ENCODE results near the gene CHERP.

Gene CHERP

DNA sequence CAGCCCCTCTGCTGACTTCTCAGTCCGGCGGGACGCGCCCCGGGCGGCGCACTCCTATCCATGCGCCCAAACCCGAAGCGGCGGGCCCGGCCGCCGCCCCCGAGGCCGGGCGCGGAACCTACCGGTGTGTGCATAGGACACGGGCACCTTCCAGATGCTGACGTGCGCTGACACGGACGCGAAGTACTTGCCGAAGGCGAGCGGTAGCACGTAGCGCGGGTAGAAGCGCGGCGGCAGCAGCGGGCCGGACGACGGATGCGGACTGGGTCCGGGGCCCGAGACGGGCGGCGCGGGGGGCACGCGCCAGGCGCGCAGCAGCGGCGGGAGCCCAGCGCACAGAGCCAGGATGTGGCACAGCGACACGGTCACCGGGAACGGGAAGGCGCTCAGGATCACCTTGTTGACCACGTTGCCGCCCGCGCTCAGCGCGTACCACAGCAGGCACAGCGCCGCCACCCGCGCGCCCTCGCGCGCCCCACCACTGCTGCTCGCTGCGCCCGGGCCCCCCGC, 29.6 kb upstream of the CHERP start:
- peaks cover 8 to 43% (median 24%) of the 10 kb centered on the region in 4 experiments for H3K4me1 ChIP-seq (ENCODE audit: control extremely low read depth in 1 of 4, control insufficient read depth in 4 of 4, insufficient read depth in 4 of 4, low read length in 3 of 4)
- peak in 2 of 3 donors; percentile 41 to 49 for DNase-seq
- peak overlapping the region in 1 of 2 experiments; percentile 82 for H3K27ac ChIP-seq (ENCODE audit: insufficient read depth in 1 of 2, low read depth in 1 of 2, low read length in 2 of 2, poor library complexity in 1 of 2, severe bottlenecking in 2 of 2)
- peaks cover 2 to 65% (median 20%) of the 10 kb centered on the region in 4 experiments for H3K36me3 ChIP-seq (ENCODE audit: control insufficient read depth in 4 of 4, insufficient read depth in 4 of 4, low read length in 3 of 4)
- POLR2A ChIA-PET: interaction anchor here (0.5 to 4.4 kb wide), 5 partner anchors 12 to 56 kb away, joined by 3 to 16 read pairs (median 5); partner anchors contain the start of gene MED26
- no peaks in the 10 kb centered on the region for H3K27me3 ChIP-seq (replicated peaks in 2 of 5; ENCODE audit: control insufficient read depth in 4 of 5, insufficient read depth in 5 of 5, low read length in 4 of 5)
- CTCF ChIA-PET: interaction anchor here (1.2 to 3.6 kb wide), 2 partner anchors 16 to 55 kb away, joined by 3 to 17 read pairs; no protein-coding TSS in a partner anchor
- WGBS (ENCODE audit: insufficient coverage): under 1% methylated on average over 75 of the region's 75 CpGs
- H3K9me3 ChIP-seq (ENCODE audit: control extremely low read depth in 1 of 5, control insufficient read depth in 4 of 5, insufficient read depth in 2 of 5, low read depth in 1 of 5, low read length in 4 of 5): no peaks in the 10 kb centered on the region
- peak overlapping the region; percentile 63 to 98 (median 95) for H3K4me3 ChIP-seq (ENCODE audit: control insufficient read depth in 1 of 7, extremely low read depth in 1 of 7, insufficient read depth in 4 of 7, low read depth in 2 of 7, low read length in 6 of 7)

DNA sequence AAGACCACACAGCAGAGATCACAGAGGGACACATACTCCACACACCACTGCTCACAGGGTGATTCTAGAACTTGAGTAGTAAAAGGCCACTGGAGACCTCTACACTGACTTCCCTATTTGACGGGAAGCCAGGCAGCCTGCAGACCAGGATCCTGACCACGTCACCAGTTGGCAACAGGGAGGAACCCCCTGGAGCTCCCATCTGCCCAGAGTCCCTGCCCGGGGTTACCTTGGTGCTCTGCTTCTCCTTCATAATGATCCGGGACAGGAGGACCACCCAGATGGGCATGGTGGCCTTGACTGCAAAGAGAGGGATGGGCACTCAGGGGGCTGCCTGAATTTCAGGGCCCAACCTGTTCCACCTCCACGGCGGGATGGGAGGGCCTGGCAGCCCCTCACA, 29.0 kb upstream of the CHERP start:
- H3K27ac ChIP-seq (ENCODE audit: insufficient read depth in 1 of 2, low read depth in 1 of 2, low read length in 2 of 2, poor library complexity in 1 of 2, severe bottlenecking in 2 of 2): peak overlapping the region in 1 of 2 experiments; percentile 82
- 6% methylated on average over 4 of the region's 6 CpGs for WGBS (ENCODE audit: insufficient coverage)
- H3K27me3 ChIP-seq (replicated peaks in 2 of 5; ENCODE audit: control insufficient read depth in 4 of 5, insufficient read depth in 5 of 5, low read length in 4 of 5): no peaks in the 10 kb centered on the region
- DNase-seq: peak; percentile 48 to 81 (median 79)
- no peaks in the 10 kb centered on the region for H3K9me3 ChIP-seq (ENCODE audit: control extremely low read depth in 1 of 5, control insufficient read depth in 4 of 5, insufficient read depth in 2 of 5, low read depth in 1 of 5, low read length in 4 of 5)
- peaks cover 12 to 49% (median 30%) of the 10 kb centered on the region in 4 experiments for H3K4me1 ChIP-seq (ENCODE audit: control extremely low read depth in 1 of 4, control insufficient read depth in 4 of 4, insufficient read depth in 4 of 4, low read length in 3 of 4)
- POLR2A ChIA-PET: interaction anchor here (0.5 to 4.4 kb wide), 3 partner anchors 16 to 57 kb away, joined by 4 to 16 read pairs (median 5); partner anchors contain the start of gene MED26
- CTCF ChIA-PET: interaction anchor here (1.2 to 3.6 kb wide), 2 partner anchors 16 to 55 kb away, joined by 3 to 17 read pairs; no protein-coding TSS in a partner anchor
- peak overlapping the region; percentile 63 to 98 (median 95) for H3K4me3 ChIP-seq (ENCODE audit: control insufficient read depth in 1 of 7, extremely low read depth in 1 of 7, insufficient read depth in 4 of 7, low read depth in 2 of 7, low read length in 6 of 7)
- peaks cover 2 to 65% (median 16%) of the 10 kb centered on the region in 4 experiments for H3K36me3 ChIP-seq (ENCODE audit: control insufficient read depth in 4 of 4, insufficient read depth in 4 of 4, low read length in 3 of 4)

DNA sequence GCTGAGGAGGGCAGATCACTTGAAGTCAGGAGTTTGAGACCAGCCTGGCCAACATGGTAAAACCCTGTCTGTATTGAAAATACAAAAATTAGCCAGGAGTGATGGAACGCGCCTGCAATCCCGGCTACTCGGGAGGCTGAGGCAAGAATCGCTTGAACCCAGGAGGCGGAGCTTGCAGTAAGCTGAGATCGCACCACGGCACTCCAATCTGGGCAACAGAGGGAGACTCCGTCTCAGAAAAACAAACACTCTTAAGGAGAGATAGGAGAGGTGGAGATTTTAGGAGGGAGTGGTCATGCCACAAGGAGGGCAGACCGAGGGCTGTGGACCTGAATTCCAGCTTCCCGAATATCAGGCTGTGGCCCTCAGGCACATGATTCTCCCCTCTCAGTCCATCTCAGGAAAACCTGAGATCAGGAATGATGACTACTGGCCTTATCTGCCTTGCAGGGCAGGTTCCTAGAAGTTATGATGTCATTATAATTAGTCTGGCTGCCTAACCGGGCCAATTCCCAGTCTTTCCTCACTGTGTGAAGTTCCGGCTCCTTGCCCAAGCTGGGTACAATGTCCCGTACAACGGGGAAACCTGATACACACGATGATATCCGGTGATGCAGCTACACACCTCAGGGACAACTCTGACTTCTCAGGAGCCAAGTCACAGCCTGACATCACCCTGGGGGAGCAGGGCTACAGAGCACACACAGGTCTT, 27.5 kb upstream of the CHERP start:
- peaks cover 3 to 54% (median 9%) of the 10 kb centered on the region in 4 experiments for H3K36me3 ChIP-seq (ENCODE audit: control insufficient read depth in 4 of 4, insufficient read depth in 4 of 4, low read length in 3 of 4)
- H3K27me3 ChIP-seq (replicated peaks in 2 of 5; ENCODE audit: control insufficient read depth in 4 of 5, insufficient read depth in 5 of 5, low read length in 4 of 5): no peaks in the 10 kb centered on the region
- H3K9me3 ChIP-seq (ENCODE audit: control extremely low read depth in 1 of 5, control insufficient read depth in 4 of 5, insufficient read depth in 2 of 5, low read depth in 1 of 5, low read length in 4 of 5): no peaks in the 10 kb centered on the region
- peaks cover 12 to 54% (median 40%) of the 10 kb centered on the region in 4 experiments for H3K4me1 ChIP-seq (ENCODE audit: control extremely low read depth in 1 of 4, control insufficient read depth in 4 of 4, insufficient read depth in 4 of 4, low read length in 3 of 4)
- 96% methylated on average over 13 of the region's 17 CpGs for WGBS (ENCODE audit: insufficient coverage)
- no peak for DNase-seq
- CTCF ChIA-PET: interaction anchor here (0.6 kb wide), 1 partner anchor 68 kb away, joined by 3 read pairs; no protein-coding TSS in a partner anchor
- H3K4me3 ChIP-seq (ENCODE audit: control insufficient read depth in 1 of 7, extremely low read depth in 1 of 7, insufficient read depth in 4 of 7, low read depth in 2 of 7, low read length in 6 of 7): no peak overlapping the region
- POLR2A ChIA-PET: no interaction called here
- no peak overlapping the region for H3K27ac ChIP-seq (ENCODE audit: insufficient read depth in 1 of 2, low read depth in 1 of 2, low read length in 2 of 2, poor library complexity in 1 of 2, severe bottlenecking in 2 of 2)

DNA sequence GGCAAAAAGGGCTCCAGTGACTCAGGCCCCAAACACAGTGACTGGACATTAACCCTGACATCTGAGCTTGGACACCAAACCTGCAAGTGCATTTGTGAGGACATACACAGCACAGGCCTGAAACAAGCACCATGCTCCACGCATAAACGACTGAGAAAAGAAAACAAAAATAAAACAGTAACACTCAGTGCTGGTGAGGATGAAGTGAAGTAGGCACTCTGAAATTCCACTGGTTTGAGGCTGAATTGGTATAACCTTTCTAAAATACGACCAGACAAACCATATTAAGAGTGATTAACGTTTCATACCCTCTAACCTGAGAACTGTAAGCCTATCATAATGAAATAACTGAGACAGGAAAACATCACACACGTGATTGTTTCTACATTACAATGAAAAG, 24.5 kb upstream of the CHERP start:
- DNase-seq: peak in 1 of 3 donors; percentile 22
- H3K4me1 ChIP-seq (ENCODE audit: control extremely low read depth in 1 of 4, control insufficient read depth in 4 of 4, insufficient read depth in 4 of 4, low read length in 3 of 4): peaks cover 6 to 32% (median 24%) of the 10 kb centered on the region in 4 experiments
- H3K27ac ChIP-seq (ENCODE audit: insufficient read depth in 1 of 2, low read depth in 1 of 2, low read length in 2 of 2, poor library complexity in 1 of 2, severe bottlenecking in 2 of 2): peak overlapping the region; percentile 40 to 59
- H3K4me3 ChIP-seq (ENCODE audit: control insufficient read depth in 1 of 7, extremely low read depth in 1 of 7, insufficient read depth in 4 of 7, low read depth in 2 of 7, low read length in 6 of 7): peak overlapping the region in 3 of 7 experiments; percentile 19 to 35 (median 21)
- CTCF ChIA-PET: interaction anchor here (1.0 to 2.4 kb wide), 5 partner anchors 11 to 40 kb away, joined by 3 to 10 read pairs (median 4); no protein-coding TSS in a partner anchor
- 100% methylated on average over 2 of the region's 5 CpGs for WGBS (ENCODE audit: insufficient coverage)
- POLR2A ChIA-PET: interaction anchor here (0.7 to 1.5 kb wide), 4 partner anchors 10 to 18 kb away, joined by 4 to 7 read pairs (median 4); no protein-coding TSS in a partner anchor
- no peaks in the 10 kb centered on the region for H3K27me3 ChIP-seq (replicated peaks in 2 of 5; ENCODE audit: control insufficient read depth in 4 of 5, insufficient read depth in 5 of 5, low read length in 4 of 5)
- H3K9me3 ChIP-seq (ENCODE audit: control extremely low read depth in 1 of 5, control insufficient read depth in 4 of 5, insufficient read depth in 2 of 5, low read depth in 1 of 5, low read length in 4 of 5): no peaks in the 10 kb centered on the region
- peaks cover 3 to 68% (median 15%) of the 10 kb centered on the region in 4 experiments for H3K36me3 ChIP-seq (ENCODE audit: control insufficient read depth in 4 of 4, insufficient read depth in 4 of 4, low read length in 3 of 4)

DNA sequence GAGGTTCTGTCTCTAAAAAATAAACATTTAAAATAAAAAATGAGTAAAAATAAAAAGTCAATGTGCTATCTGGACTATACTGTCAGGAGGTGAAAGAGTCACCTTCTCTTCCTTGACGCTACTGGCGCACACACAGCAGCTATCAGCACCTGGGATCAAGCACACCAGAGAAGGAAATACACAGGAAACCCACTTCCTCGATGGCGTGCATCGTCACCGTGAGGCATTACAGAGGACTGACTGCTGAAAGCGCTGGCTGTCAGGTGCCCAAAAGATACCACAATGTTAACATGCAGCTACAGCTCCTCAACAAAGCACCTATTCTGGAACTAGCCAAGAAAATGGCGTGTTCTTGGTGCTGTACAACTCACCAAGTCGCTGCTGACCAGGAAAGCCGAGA, 23.9 kb upstream of the CHERP start:
- H3K4me3 ChIP-seq (ENCODE audit: control insufficient read depth in 1 of 7, extremely low read depth in 1 of 7, insufficient read depth in 4 of 7, low read depth in 2 of 7, low read length in 6 of 7): peak overlapping the region in 4 of 7 experiments; percentile 17 to 35 (median 24)
- ChIA-PET CTCF (interaction anchor here (1.0 to 2.4 kb wide), 4 partner anchors 11 to 22 kb away, joined by 3 to 10 read pairs (median 4); no protein-coding TSS in a partner anchor), POLR2A (interaction anchor here (0.7 to 1.5 kb wide), 5 partner anchors 10 to 24 kb away, joined by 4 to 7 read pairs (median 5); partner anchors contain the start of gene CHERP)
- no peaks in the 10 kb centered on the region for H3K9me3 ChIP-seq (ENCODE audit: control extremely low read depth in 1 of 5, control insufficient read depth in 4 of 5, insufficient read depth in 2 of 5, low read depth in 1 of 5, low read length in 4 of 5)
- H3K36me3 ChIP-seq (ENCODE audit: control insufficient read depth in 4 of 4, insufficient read depth in 4 of 4, low read length in 3 of 4): peaks cover 6 to 73% (median 19%) of the 10 kb centered on the region in 4 experiments
- H3K27me3 ChIP-seq (replicated peaks in 2 of 5; ENCODE audit: control insufficient read depth in 4 of 5, insufficient read depth in 5 of 5, low read length in 4 of 5): no peaks in the 10 kb centered on the region
- peak overlapping the region; percentile 40 to 59 for H3K27ac ChIP-seq (ENCODE audit: insufficient read depth in 1 of 2, low read depth in 1 of 2, low read length in 2 of 2, poor library complexity in 1 of 2, severe bottlenecking in 2 of 2)
- peaks cover 6 to 26% (median 19%) of the 10 kb centered on the region in 4 experiments for H3K4me1 ChIP-seq (ENCODE audit: control extremely low read depth in 1 of 4, control insufficient read depth in 4 of 4, insufficient read depth in 4 of 4, low read length in 3 of 4)
- peak; percentile 93 to 98 (median 96) for DNase-seq
- 0% methylated on average over 6 of the region's 10 CpGs for WGBS (ENCODE audit: insufficient coverage)

DNA sequence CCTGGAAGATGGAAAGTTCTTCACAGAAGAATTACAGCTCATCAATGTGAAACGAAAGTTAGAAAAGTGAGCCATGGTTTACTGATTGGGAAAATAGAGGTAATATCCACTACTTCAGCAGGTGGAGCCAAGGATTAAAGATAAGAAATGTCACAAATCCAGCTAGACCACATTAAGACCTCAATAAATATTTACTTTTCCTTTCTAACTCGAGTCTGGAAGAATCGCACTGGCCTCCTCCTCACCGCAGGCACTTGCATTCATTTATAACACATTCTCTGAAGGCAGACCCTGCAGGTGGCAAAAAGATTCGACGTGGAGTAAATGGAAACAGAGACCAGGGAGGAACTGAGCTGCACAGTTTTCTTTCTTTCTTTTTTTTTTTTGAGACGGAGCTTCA, 22.6 kb upstream of the CHERP start:
- Histone ChIP-seq H3K9me3 (ENCODE audit: control extremely low read depth in 1 of 5, control insufficient read depth in 4 of 5, insufficient read depth in 2 of 5, low read depth in 1 of 5, low read length in 4 of 5) (no peaks in the 10 kb centered on the region), H3K27ac (ENCODE audit: insufficient read depth in 1 of 2, low read depth in 1 of 2, low read length in 2 of 2, poor library complexity in 1 of 2, severe bottlenecking in 2 of 2) (no peak overlapping the region), H3K36me3 (ENCODE audit: control insufficient read depth in 4 of 4, insufficient read depth in 4 of 4, low read length in 3 of 4) (peaks cover 7 to 72% (median 26%) of the 10 kb centered on the region in 4 experiments), H3K4me3 (ENCODE audit: control insufficient read depth in 1 of 7, extremely low read depth in 1 of 7, insufficient read depth in 4 of 7, low read depth in 2 of 7, low read length in 6 of 7) (no peak overlapping the region), H3K4me1 (ENCODE audit: control extremely low read depth in 1 of 4, control insufficient read depth in 4 of 4, insufficient read depth in 4 of 4, low read length in 3 of 4) (peaks cover 4 to 17% (median 15%) of the 10 kb centered on the region in 4 experiments), H3K27me3 (replicated peaks in 2 of 5; ENCODE audit: control insufficient read depth in 4 of 5, insufficient read depth in 5 of 5, low read length in 4 of 5) (no peaks in the 10 kb centered on the region)
- POLR2A ChIA-PET: no interaction called here
- no peak for DNase-seq
- CTCF ChIA-PET: interaction anchor here (1.9 to 2.4 kb wide), 2 partner anchors 9 to 23 kb away, joined by 6 to 10 read pairs; no protein-coding TSS in a partner anchor
- WGBS (ENCODE audit: insufficient coverage): 95% methylated on average over 6 of the region's 7 CpGs
